H1 (cell line): ENCODE data around the gene SLC6A6. TPM values are rescaled to one million over a fixed set of nuclear protein-coding genes. Genes with fewer than 3 reads are reported as not detected.

Experiments used
- CTCF ChIA-PET: fragments of 300-600 bp; sonication (Branson Sonifier 250); formaldehyde crosslinking; loops from one replicate; lab custom pipeline; 2021; ENCODE audit not compliant: partially characterized antibody; lab: Charles Lee
- POLR2A ChIA-PET: fragments of 300-600 bp; sonication (Branson Sonifier 250); formaldehyde crosslinking; loops from one replicate; lab custom pipeline; 2021; ENCODE audit warnings: inconsistent platforms; ENCODE audit not compliant: partially characterized antibody; lab: Charles Lee
- DNase-seq, 2 experiments: peaks; one replicate each; pipeline versions ENCODE4 v3.0.0 to v3.0.0-alpha.2; 2010 to 2022; ENCODE audit warnings: low spot score in 2 of 2, low read depth in 1 of 2, mixed read lengths in 1 of 2
- FAIRE-seq: peaks from 2 replicates; lab custom pipeline; 2011; peaks lifted over from hg19 to GRCh38; lab: Jason Lieb, UNC
- H2AFZ ChIP-seq: 2 replicates; pipeline ENCODE4 v1.8.1; 2012; ENCODE audit warnings: low read length, inconsistent platforms
- H2AK5ac ChIP-seq: 2 replicates; pipeline ENCODE4 v1.6.1; 2013; ENCODE audit warnings: low read depth, low read length
- H2BK120ac ChIP-seq: replicated peaks from 2 replicates; pipeline ENCODE3; 2013; ENCODE audit warnings: low read depth, low read length, inconsistent platforms
- H2BK12ac ChIP-seq: 2 replicates; pipeline ENCODE4 v1.6.1; 2013; ENCODE audit warnings: low read depth, low read length
- H2BK15ac ChIP-seq: 2 replicates; pipeline ENCODE4 v1.6.1; 2013; ENCODE audit warnings: low read length
- H2BK20ac ChIP-seq: 2 replicates; pipeline ENCODE4 v1.6.1; 2013; ENCODE audit warnings: low read length
- H2BK5ac ChIP-seq: 2 replicates; pipeline ENCODE4 v1.6.1; 2013; ENCODE audit warnings: low read depth, low read length
- H3K14ac ChIP-seq: 2 replicates; pipeline ENCODE4 v1.6.1; 2013; ENCODE audit warnings: inconsistent platforms; ENCODE audit not compliant: insufficient read length
- H3K18ac ChIP-seq: 2 replicates; pipeline ENCODE4 v1.6.1; 2013; ENCODE audit warnings: low read length; ENCODE audit errors: extremely low read depth
- H3K23ac ChIP-seq: 2 replicates; pipeline ENCODE4 v1.6.1; 2013; ENCODE audit warnings: inconsistent platforms; ENCODE audit not compliant: insufficient read length
- H3K23me2 ChIP-seq: 2 replicates; pipeline ENCODE4 v1.6.1; 2013; ENCODE audit warnings: low read depth, low read length
- H3K27ac ChIP-seq: 2 replicates; pipeline ENCODE4 v1.6.1; 2011; ENCODE audit warnings: low read depth, low read length, inconsistent platforms
- H3K27me3 ChIP-seq, 4 experiments: replicated peaks in 1 of 4; 1 replicate in 1 of 4; 2 replicates in 3 of 4; pipeline versions ENCODE4 v1.6.1 to v1.8.1; 2011 to 2013; ENCODE audit warnings: low read length in 3 of 4, mild to moderate bottlenecking in 3 of 4, inconsistent platforms in 2 of 4, mixed read lengths in 2 of 4, moderate library complexity in 1 of 4; ENCODE audit not compliant: control insufficient read depth in 3 of 4, insufficient read depth in 3 of 4; ENCODE audit errors: extremely low read depth in 1 of 4
- H3K36me3 ChIP-seq, 4 experiments: 2 replicates each; pipeline versions ENCODE4 v1.6.1 to v1.8.1; 2011 to 2013; ENCODE audit warnings: mild to moderate bottlenecking in 4 of 4, low read length in 3 of 4, moderate library complexity in 2 of 4, control low read depth in 1 of 4, inconsistent platforms in 1 of 4; ENCODE audit not compliant: insufficient read depth in 4 of 4, control insufficient read depth in 2 of 4
- H3K4ac ChIP-seq: replicated peaks from 2 replicates; pipeline ENCODE3; 2013; ENCODE audit warnings: low read length, low read depth, mixed read lengths, inconsistent platforms; ENCODE audit not compliant: insufficient read length
- H3K4me1 ChIP-seq, 4 experiments: replicated peaks in 1 of 4; 1 replicate in 1 of 4; 2 replicates in 3 of 4; pipeline versions ENCODE4 v1.6.1 to v1.8.1; 2011 to 2013; ENCODE audit warnings: low read length in 3 of 4, inconsistent platforms in 2 of 4, mixed read lengths in 1 of 4; ENCODE audit not compliant: insufficient read depth in 4 of 4, control insufficient read depth in 3 of 4
- H3K4me2 ChIP-seq, 2 experiments: 2 replicates each; pipeline versions ENCODE4 v1.6.1 to v1.8.1; 2011 to 2013; ENCODE audit warnings: low read depth in 2 of 2, low read length in 2 of 2, control low read depth in 1 of 2, inconsistent platforms in 1 of 2, mild to moderate bottlenecking in 1 of 2; ENCODE audit not compliant: insufficient read depth in 1 of 2
- H3K4me3 ChIP-seq, 4 experiments: fragments of 200-600, 300-600 bp in 1 of 4; sonication (generic), shearing (Covaris generic), sonication (Bioruptor Twin) in 1 of 4; 2 replicates each; pipeline versions ENCODE4 v1.5.1 to v1.8.1; 2011 to 2016; ENCODE audit warnings: low read length in 4 of 4, low read depth in 3 of 4, control low read depth in 2 of 4, inconsistent platforms in 2 of 4, mild to moderate bottlenecking in 2 of 4, mixed read lengths in 1 of 4, moderate library complexity in 1 of 4; ENCODE audit not compliant: insufficient read depth in 2 of 4; ENCODE audit errors: extremely low read depth in 1 of 4
- H3K56ac ChIP-seq: replicated peaks from 2 replicates; pipeline ENCODE3; 2013; ENCODE audit warnings: low read depth, mild to moderate bottlenecking, mixed read lengths, low read length, inconsistent platforms; ENCODE audit not compliant: insufficient read length
- H3K79me1 ChIP-seq: 2 replicates; pipeline ENCODE4 v1.6.1; 2013; ENCODE audit warnings: low read depth, low read length, control low read depth
- H3K79me2 ChIP-seq, 2 experiments: 2 replicates each; pipeline versions ENCODE4 v1.6.1 to v1.8.1; 2012 to 2013; ENCODE audit warnings: low read length in 2 of 2, mild to moderate bottlenecking in 2 of 2, inconsistent platforms in 1 of 2; ENCODE audit not compliant: insufficient read depth in 2 of 2, control insufficient read depth in 1 of 2
- H3K9ac ChIP-seq, 4 experiments: replicated peaks in 1 of 4; 1 replicate in 1 of 4; 2 replicates in 3 of 4; pipeline versions ENCODE4 v1.6.1 to v1.8.1; 2011 to 2013; ENCODE audit warnings: low read depth in 3 of 4, low read length in 3 of 4, control low read depth in 2 of 4, mild to moderate bottlenecking in 2 of 4, moderate library complexity in 2 of 4, inconsistent platforms in 1 of 4; ENCODE audit errors: extremely low read depth in 1 of 4
- H3K9me3 ChIP-seq, 2 experiments: 2 replicates each; pipeline versions ENCODE4 v1.6.1 to v1.8.1; 2012 to 2013; ENCODE audit warnings: mild to moderate bottlenecking in 2 of 2, moderate library complexity in 2 of 2, control low read depth in 1 of 2, inconsistent platforms in 1 of 2, low read depth in 1 of 2, low read length in 1 of 2, mixed read lengths in 1 of 2; ENCODE audit not compliant: insufficient read depth in 2 of 2
- H4K20me1 ChIP-seq, 2 experiments: replicated peaks in 1 of 2; 2 replicates each; pipeline versions ENCODE3 to v1.8.1; 2011 to 2013; ENCODE audit warnings: inconsistent platforms in 2 of 2, low read length in 2 of 2, mild to moderate bottlenecking in 1 of 2; ENCODE audit not compliant: insufficient read depth in 2 of 2, control insufficient read depth in 1 of 2
- H4K5ac ChIP-seq: 2 replicates; pipeline ENCODE4 v1.6.1; 2013; ENCODE audit warnings: low read length, low read depth, mixed read lengths, inconsistent platforms; ENCODE audit not compliant: insufficient read length
- H4K8ac ChIP-seq: 2 replicates; pipeline ENCODE4 v1.8.0; 2013; ENCODE audit warnings: mild to moderate bottlenecking, moderate library complexity, low read length, inconsistent platforms; ENCODE audit not compliant: insufficient read depth; ENCODE audit errors: extremely low read depth
- H4K91ac ChIP-seq: replicated peaks from 2 replicates; pipeline ENCODE3; 2013; ENCODE audit warnings: low read length, mixed read lengths, inconsistent platforms; ENCODE audit not compliant: insufficient read length
- CEBPB ChIP-seq: IDR thresholded peaks from 2 replicates; pipeline ENCODE4 v1.6.1; 2012; ENCODE audit warnings: low read depth, low read length
- POLR2AphosphoS5 ChIP-seq: IDR thresholded peaks from 2 replicates; pipeline ENCODE4 v1.6.1; 2011; ENCODE audit warnings: low read depth, low read length
- SAP30 ChIP-seq: fragments of 300-600 bp; sonication (generic); IDR thresholded peaks from 2 replicates; pipeline ENCODE4 v1.7.1; 2012; ENCODE audit warnings: low read length, moderate library complexity, mild to moderate bottlenecking, inconsistent platforms; ENCODE audit not compliant: insufficient read depth, insufficient replicate concordance
- SIRT6 ChIP-seq: IDR thresholded peaks from one replicate; pipeline ENCODE4 v1.7.1; 2012; ENCODE audit warnings: low read length, inconsistent platforms
- SUZ12 ChIP-seq: fragments of 200-600 bp; sonication (generic); IDR thresholded peaks from 2 replicates; pipeline ENCODE4 v1.6.1; 2012; ENCODE audit warnings: mild to moderate bottlenecking, inconsistent platforms, low read length, moderate library complexity, mixed read lengths
- ZNF274 ChIP-seq: IDR thresholded peaks from 2 replicates; pipeline ENCODE4 v1.7.0; 2012; ENCODE audit warnings: low read length, borderline replicate concordance; ENCODE audit errors: extremely low read depth
- WGBS, 2 experiments: shearing (Covaris generic) in 1 of 2; methylation state at CpG; one replicate each; pipeline versions ENCODE4 v1.1.6 to v1.1.7; 2013 to 2015; ENCODE audit warnings: low lambda C conversion rate in 2 of 2, mixed read lengths in 2 of 2, inconsistent platforms in 1 of 2, low coverage in 1 of 2, missing lambda C conversion rate in 1 of 2; ENCODE audit not compliant: insufficient replicate concordance in 2 of 2, insufficient coverage in 1 of 2, insufficient read length in 1 of 2; ENCODE audit errors: extremely low coverage in 1 of 2, missing lambda C conversion rate in 1 of 2; 5-methylcytosine and 5-hydroxymethylcytosine counted together
- polyA plus RNA-seq, 7 experiments: library from polyadenylated mRNA; depleted of rRNA in 3 of 7; stranded (reverse) in 5 of 7; unstranded in 2 of 7; fragments of >200 nt in 5 of 7; fragments of 200-250 nt in 2 of 7; gene quantifications; 1 replicate in 5 of 7; 2 replicates in 1 of 7; 4 replicates in 1 of 7; pipeline versions ENCODE4 v1.2.1 to v1.2.3, GENCODE V29; 2011 to 2013; ENCODE audit warnings: missing spikeins in 2 of 7, mixed read lengths in 2 of 7
- total RNA-seq: library from RNA; stranded (reverse); fragmentation: NEBNext Ultra II Directional; extraction: Animal tissue kit (Norgen Biotek cat#: 25700); gene quantifications from 2 replicates; pipeline ENCODE4 v1.2.1, GENCODE V29; 2021
- TF ChIP-seq, protein P1 (sequence below): IDR thresholded peaks from 2 replicates; pipeline ENCODE4 v1.6.1; 2011; ENCODE audit warnings: low read length, improper control_type of control experiment

Gene SLC6A6
- total and polyA plus RNA-seq, 2 of the 8 experiments (the other 6 are each of a cell fraction or from before 2014, with no cell fraction given) = 66.2 to 144 TPM

DNA sequence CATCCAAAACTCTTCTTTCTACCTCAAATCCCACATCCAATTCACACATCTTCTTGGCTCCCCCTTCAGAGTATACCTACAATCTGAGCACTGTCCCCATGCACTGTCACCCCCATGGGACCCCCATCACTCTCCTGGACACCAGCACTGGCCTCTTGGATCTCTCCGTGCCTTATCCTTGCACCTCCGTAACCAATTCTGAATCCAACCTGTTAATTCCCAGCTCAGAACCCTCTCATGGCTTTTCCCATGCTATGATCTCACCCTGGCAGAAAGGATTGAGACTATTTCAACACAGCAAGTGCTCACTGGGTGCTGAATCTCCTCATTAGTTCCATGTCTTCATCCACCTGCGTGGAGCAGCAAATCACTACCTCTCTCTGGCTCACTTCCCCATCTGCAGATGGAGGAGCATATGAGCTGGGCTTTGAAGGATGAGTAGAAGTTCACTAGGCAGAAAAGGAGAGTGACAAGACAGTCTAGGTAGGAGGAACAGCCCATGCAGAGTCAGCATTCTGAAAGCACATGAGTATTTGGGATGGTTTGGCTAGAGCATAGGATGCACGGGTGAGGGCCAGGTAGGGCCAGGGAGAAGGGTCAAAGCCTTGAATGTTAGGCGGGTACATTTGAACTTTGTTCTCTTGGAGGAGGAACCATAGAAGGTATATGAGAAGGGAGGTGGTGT is 48.7 kb downstream of the SLC6A6 start:
- H3K36me3 ChIP-seq = peaks cover 33 to 73% (median 59%) of the 10 kb centered on the region in 4 experiments
- peaks cover 7 to 18% of the 10 kb centered on the region in 2 experiments for H4K20me1 ChIP-seq
- no peak overlapping the region for H2BK15ac ChIP-seq
- H3K56ac ChIP-seq = no peak overlapping the region
- peaks cover 0 to 2% (median 0%) of the 10 kb centered on the region in 4 experiments; a peak in 2 of 7 replicates for H3K4me1 ChIP-seq
- H3K79me2 ChIP-seq = no peaks in the 10 kb centered on the region
- H3K14ac ChIP-seq = no peak overlapping the region
- no peak overlapping the region for H2AK5ac ChIP-seq
- 83% methylated on average over 5 of the region's 5 CpGs; no CpG with 5 or more reads in 1 of the 2 experiments for WGBS, 2 experiments
- no peak overlapping the region for H2BK20ac ChIP-seq
- no peak overlapping the region for H3K27ac ChIP-seq
- no peak overlapping the region for H3K9ac ChIP-seq
- no peak overlapping the region for H3K23ac ChIP-seq
- peaks cover 6% of the 10 kb centered on the region; the same call in 1 of the 2 replicates for H3K23me2 ChIP-seq
- H3K4ac ChIP-seq = no peak overlapping the region
- peaks cover 3% of the 10 kb centered on the region; the same call in 1 of the 2 replicates for H3K79me1 ChIP-seq
- no peak overlapping the region for H4K8ac ChIP-seq
- no peak for FAIRE-seq
- POLR2A ChIA-PET = interaction anchor here (1.6 kb wide), 1 partner anchor 49 kb away, joined by 3 read pairs; the partner anchor contains the start of gene SLC6A6
- TF ChIP-seq SUZ12 (no peak), SIRT6 (no peak), POLR2AphosphoS5 (no peak), ZNF274 (no peak), SAP30 (no peak), CEBPB (no peak)
- TF ChIP-seq, protein P1, sequence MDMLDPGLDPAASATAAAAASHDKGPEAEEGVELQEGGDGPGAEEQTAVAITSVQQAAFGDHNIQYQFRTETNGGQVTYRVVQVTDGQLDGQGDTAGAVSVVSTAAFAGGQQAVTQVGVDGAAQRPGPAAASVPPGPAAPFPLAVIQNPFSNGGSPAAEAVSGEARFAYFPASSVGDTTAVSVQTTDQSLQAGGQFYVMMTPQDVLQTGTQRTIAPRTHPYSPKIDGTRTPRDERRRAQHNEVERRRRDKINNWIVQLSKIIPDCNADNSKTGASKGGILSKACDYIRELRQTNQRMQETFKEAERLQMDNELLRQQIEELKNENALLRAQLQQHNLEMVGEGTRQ = no peak
- TF ChIP-seq, all 59 proteins: peak for 0
- Histone ChIP-seq H4K5ac (no peak overlapping the region), H3K27me3 (no peaks in the 10 kb centered on the region; a peak in 1 of 7 replicates), H4K91ac (no peak overlapping the region), H3K4me3 (no peak overlapping the region), H3K4me2 (no peak overlapping the region), H3K9me3 (no peaks in the 10 kb centered on the region), H3K18ac (no peak overlapping the region), H2BK5ac (no peak overlapping the region), H2BK120ac (no peak overlapping the region), H2AFZ (no peak overlapping the region), H2BK12ac (no peak overlapping the region)
- CTCF ChIA-PET = interaction anchor here (0.6 to 2.2 kb wide), 10 partner anchors 9 to 247 kb away, joined by 3 to 10 read pairs (median 4); no protein-coding TSS in a partner anchor
- DNase-seq = no peak
